AG20443 (cell line): ENCODE data around the gene SLC16A12.
A peak's percentile ranks its signal among the peaks of the same experiment; 100 is the strongest.

Experiments used
- DNase-seq: peaks from one replicate; pipeline ENCODE4 v3.0.0; 2012; ENCODE audit warnings: low spot score, mixed read lengths

Gene SLC16A12

DNA sequence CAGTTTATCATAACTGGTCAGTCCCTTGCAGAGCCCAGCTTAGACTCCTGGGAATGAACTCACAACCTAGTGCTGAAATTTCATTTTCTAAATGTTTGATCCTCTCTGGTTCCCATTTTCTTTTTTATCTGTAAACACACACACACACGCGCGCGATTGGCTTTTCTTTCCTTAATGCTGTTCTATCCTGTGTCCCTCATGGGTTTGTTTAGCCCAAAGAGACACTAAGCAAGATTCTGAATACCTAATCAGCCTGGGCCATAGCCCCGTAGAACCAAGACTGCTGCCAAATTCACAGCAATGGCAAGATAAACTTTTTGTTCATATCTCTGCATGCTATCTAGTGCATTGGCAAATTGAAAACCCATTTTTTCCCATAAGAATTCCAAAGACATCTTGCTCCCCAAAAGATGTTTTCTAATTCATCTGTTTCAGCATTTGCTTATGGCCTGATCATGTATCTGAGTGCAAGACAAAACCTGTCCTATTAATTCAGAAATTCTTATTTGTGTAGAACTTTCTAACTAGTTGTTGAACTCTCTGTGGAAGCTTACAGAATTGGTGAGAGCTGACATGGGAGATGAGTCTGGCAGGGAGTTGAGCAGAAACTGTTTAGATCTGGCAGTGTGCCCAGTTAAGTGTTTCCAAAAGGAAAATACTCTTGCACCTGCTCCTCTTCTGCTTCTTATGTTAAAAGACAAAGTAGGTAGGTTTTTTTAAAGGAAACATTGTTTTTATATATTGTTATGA, 144.7 kb downstream of the SLC16A12 start:
- no peak for DNase-seq

DNA sequence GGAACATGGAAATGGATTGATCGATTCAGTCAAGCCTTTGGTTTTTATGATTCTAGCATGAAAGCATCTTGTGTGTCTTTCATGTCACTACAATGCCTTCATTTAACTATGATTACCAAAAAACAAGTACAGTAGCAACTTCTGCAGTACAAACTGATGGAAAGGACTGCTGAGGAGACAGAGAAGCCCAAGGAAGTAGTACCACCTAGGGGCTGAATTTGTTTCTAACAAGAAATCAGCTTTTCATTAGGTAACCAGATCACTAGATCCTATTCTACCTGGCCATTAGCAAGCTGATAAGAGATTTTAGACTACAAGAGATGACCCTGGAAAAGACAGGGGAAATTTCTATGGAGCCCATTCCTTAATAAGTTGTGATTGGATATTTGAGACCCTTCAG, 146.1 kb downstream of the SLC16A12 start:
- peak; percentile 20 for DNase-seq

DNA sequence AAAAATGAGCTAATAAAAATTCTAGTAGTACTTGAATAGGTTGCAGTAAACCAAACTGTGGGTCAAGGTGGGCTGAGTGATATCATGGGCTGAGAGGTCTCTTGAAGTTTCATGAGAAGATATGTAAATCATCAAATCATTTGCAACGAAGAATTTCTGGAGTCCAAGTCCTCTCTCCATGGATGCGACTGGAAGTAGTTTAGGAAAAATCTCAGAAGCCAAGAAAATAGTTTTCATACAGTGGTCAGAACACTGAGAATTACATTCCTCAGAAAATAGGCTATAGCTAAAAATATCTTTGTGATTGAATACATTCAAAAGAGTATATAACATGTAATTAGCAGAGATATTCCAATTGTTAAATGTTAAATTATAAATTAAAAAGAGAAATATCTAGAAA, 146.6 kb downstream of the SLC16A12 start:
- DNase-seq = no peak

DNA sequence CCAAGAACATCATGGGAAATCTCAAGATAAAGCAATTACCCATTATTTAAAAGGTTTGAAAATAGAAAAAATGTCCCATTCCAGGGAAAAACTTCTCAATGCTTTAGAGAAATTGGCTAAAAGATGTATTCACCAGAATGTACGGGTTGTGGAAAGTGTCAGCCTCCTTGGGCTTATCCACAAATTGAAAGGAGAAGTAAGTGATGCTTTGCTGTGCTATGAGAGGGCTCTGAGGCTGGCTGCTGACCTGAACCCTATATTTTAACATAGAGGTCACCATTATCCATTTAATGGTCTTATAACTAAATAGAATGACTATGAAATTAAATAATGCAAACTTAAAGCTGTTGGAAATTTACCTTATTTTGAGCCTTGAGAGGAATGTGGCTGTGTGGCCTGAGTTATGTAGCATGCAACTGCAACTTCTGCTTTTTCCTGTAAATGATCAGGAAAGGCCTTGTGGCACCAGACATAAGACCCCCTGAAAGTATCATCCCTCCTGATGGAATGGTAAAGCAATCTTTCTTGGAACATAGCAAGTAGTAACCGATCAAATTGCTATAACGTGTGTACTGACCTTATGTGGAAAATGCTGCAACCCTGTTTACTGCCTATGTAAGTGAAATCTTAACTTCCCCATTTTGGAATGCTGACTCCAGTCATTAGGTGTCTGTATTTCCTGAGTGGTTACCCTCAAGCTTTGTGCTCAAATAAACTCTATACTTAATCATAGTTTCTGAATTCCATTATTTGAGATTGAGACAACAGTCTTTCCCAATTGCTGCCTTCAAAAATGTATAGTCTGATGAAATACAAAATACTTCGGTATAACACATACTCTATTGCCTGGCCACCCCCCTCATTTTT, 150.7 kb downstream of the SLC16A12 start:
- DNase-seq = no peak

DNA sequence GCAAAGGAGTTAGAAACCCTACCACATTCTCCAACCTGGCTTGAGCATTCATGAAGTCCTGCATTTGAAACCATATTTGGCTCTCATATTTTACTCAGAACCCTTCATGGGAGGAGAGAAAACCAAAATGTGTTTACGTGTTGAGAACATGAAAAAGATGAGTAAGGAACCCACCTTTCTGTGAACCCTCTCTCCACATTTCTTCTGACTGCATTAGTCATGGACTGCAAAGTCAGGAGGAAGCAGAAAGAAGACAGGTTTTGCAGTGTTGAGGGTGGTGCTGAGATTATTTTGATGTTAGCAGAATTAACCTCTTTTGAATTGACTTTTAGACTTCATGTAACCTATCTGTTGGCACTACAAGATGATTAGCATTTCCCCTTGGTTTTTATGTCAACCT, 152.6 kb downstream of the SLC16A12 start:
- DNase-seq = no peak
